NCI-H2196 (cell line): ENCODE measurements around the gene ABCB10.
"Not testable (repeated sequence)": the region's sequence is repeated elsewhere in the genome, so short reads cannot be mapped to it uniquely, and the experiment has no call there.

Source experiments
- DNase-seq: peaks from one replicate; lab custom pipeline; 2025; ENCODE audit not compliant: unreplicated experiment; lab: John Stamatoyannopoulos, UW

The ABCB10 gene

GRCh38 chr1:229478852-229479251 is 79.7 kb downstream of the ABCB10 start:
- DNase-seq = no peak

- DNase-seq = not testable (repeated sequence)
Measured at GRCh38 chr1:229475859-229476258, 82.6 kb downstream of the ABCB10 start.

DNA sequence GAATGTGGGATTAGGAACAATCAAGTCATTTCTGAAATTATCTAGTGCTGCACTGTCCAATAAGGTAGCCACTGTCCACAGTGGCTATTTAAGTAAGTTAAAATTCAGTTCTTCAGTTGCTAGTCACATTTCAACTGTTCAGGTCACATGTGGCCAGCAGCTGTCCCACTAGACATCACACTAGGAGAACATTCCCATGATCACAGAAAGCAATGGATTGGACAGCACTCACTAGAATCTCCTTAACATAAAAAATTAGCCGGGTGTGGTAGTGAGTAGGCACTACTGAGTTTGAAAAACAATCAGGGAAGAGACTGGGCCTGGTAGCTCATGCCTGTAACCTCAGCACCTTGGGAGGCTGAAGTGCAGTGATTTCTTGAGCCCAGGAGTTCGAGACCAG is 84.0 kb downstream of the ABCB10 start:
- no peak for DNase-seq

DNA sequence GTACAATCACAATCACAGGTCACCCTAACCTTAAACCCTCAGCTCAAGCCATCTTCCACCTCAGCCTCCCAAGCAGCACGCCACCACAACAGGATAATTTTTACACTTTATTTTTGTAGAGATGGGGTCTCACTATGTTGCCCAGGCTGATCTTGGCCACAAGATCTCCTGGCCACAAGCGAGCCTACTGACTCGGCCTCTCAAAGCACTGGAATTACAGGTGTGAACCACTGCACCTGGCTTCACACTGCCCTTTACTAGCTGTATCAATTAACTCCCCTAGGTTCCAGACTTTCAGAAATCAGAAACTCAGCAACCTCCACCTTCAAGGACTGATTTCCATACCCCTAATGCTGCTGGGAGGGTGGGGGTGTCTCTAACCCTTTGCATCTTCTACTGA is 87.3 kb downstream of the ABCB10 start:
- no peak for DNase-seq

DNA sequence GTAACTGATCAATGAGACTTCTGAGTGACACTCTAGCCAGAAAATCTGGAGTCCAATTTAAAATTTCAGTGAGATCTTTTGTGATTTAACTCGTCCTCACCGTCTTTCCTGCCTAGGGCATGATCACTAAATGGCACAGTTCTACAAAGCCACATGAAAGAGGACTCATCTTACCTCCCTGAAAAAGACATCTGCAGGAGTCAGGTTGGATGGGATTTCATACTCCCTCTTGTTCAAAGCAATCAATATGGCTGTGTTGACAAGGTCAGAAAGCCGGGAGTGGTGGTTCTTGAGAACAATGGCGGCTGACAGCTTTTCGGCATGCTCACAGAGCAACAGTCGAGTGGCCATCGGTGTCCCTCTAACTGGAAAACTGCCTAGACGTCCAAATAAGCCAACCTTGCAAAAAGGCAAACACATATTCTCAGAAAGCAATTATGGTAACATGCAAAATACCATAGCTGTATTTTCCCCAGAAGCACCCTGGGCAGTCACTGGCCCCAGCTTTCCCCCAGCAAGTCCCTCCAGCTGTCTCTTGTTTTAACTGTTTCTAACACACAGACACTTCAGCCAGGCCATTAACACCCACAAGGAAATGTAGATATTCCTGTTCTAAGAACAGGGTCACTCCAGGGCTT is 88.0 kb downstream of the ABCB10 start:
- DNase-seq = peak; percentile 33

DNA sequence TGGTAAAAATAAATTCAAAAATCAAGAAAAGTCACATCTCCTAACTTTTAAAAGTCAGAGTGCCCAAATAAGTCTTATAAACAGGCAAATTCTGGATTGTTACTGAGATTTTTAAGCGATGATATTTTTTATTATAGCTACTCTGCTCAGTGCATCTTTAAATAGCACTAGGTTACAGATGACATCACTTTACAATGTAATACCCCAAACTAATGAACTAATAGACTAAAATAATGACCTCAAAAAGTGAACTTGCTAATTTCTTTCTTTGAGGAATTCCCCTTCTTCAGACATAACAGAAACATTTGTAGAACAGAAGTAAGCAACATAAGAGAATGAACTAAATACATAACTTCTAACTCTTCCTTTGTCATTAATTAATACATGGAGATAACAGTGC is 91.6 kb downstream of the ABCB10 start:
- DNase-seq = no peak
